Measurements from ENCODE around the gene TENT5D. TPM values are rescaled to one million over a fixed set of nuclear protein-coding genes. Genes with fewer than 3 reads are reported as not detected.
"Not testable (repeated sequence)": the region's sequence is repeated elsewhere in the genome, so short reads cannot be mapped to it uniquely, and the experiment has no call there.

Gene TENT5D
- total RNA-seq (not detected), polyA plus RNA-seq (ENCODE audit: insufficient read depth in 1 of 8, insufficient read length in 8 of 8, low replicate concordance in 1 of 8) (not detected)
- long read RNA-seq, donor 1: 0 reads
- long read RNA-seq, donor 2: 0 reads
- long read RNA-seq, donor 3: 0 reads
- long read RNA-seq, donor 4: 0 reads
- long read RNA-seq, donor 5: 0 reads
- long read RNA-seq, donor 6: 0 reads
- long read RNA-seq, donor 7: 0 reads
- long read RNA-seq, donor 8: 0 reads
- long read RNA-seq, donor 9: 0 reads
- long read RNA-seq, donor 10: 0 reads
- long read RNA-seq, donor 11: 0 reads

- H3K36me3 ChIP-seq (ENCODE audit: control insufficient read depth, insufficient read depth, low read length): no peaks in the 10 kb centered on the region
- H3K9me3 ChIP-seq (replicated peaks; ENCODE audit: control insufficient read depth, low read depth, low read length): no peaks in the 10 kb centered on the region
- no peak within 1 kb of the TSS for H3K4me3 ChIP-seq (ENCODE audit: low read length)
- no peak within 1 kb of the TSS for H3K27ac ChIP-seq (ENCODE audit: low read length)
- no peaks in the 10 kb centered on the region for H3K4me1 ChIP-seq (ENCODE audit: control insufficient read depth, insufficient read depth, low read length)
- no peak for DNase-seq
- H3K27me3 ChIP-seq (ENCODE audit: control insufficient read depth, insufficient read depth, low read length): no peaks in the 10 kb centered on the region
These were observed at the start of gene TENT5D for GRCh38 chrX:80420147-80420546. TSS of gene TENT5D (plus strand) at chrX:80420447. CDS start at chrX:80442540, 22,093 bp downstream.

GRCh38 chrX:80385651-80386050, 34.6 kb upstream of the TENT5D start:
- WGBS (ENCODE audit: insufficient coverage): no CpG with 5 or more reads among the region's 1 CpG
- not testable (repeated sequence) for H3K36me3 ChIP-seq (ENCODE audit: control insufficient read depth, insufficient read depth, low read length); DNase-seq; H3K9me3 ChIP-seq (replicated peaks; ENCODE audit: control insufficient read depth, low read depth, low read length); H3K27me3 ChIP-seq (ENCODE audit: control insufficient read depth, insufficient read depth, low read length); H3K4me3 ChIP-seq (ENCODE audit: low read length); H3K4me1 ChIP-seq (ENCODE audit: control insufficient read depth, insufficient read depth, low read length); H3K27ac ChIP-seq (ENCODE audit: low read length)

- Histone ChIP-seq H3K4me3 (ENCODE audit: low read length) (no peak overlapping the region), H3K9me3 (replicated peaks; ENCODE audit: control insufficient read depth, low read depth, low read length) (no peaks in the 10 kb centered on the region), H3K36me3 (ENCODE audit: control insufficient read depth, insufficient read depth, low read length) (no peaks in the 10 kb centered on the region), H3K27ac (ENCODE audit: low read length) (no peak overlapping the region), H3K27me3 (ENCODE audit: control insufficient read depth, insufficient read depth, low read length) (no peaks in the 10 kb centered on the region), H3K4me1 (ENCODE audit: control insufficient read depth, insufficient read depth, low read length) (no peaks in the 10 kb centered on the region)
- no peak for DNase-seq
- WGBS (ENCODE audit: insufficient coverage): 100% methylated on average over 1 of the region's 1 CpG
These were observed 32.0 kb upstream of the TENT5D start for GRCh38 chrX:80388206-80388605.

GRCh38 chrX:80412042-80412441, 8.2 kb upstream of the TENT5D start:
- WGBS (ENCODE audit: insufficient coverage): 55% methylated on average over 4 of the region's 6 CpGs
- no peak for DNase-seq

GRCh38 chrX:80423000-80423399, 2.8 kb downstream of the TENT5D start:
- Histone ChIP-seq H3K27me3 (ENCODE audit: control insufficient read depth, insufficient read depth, low read length) (no peaks in the 10 kb centered on the region), H3K9me3 (replicated peaks; ENCODE audit: control insufficient read depth, low read depth, low read length) (no peaks in the 10 kb centered on the region), H3K4me1 (ENCODE audit: control insufficient read depth, insufficient read depth, low read length) (no peaks in the 10 kb centered on the region), H3K4me3 (ENCODE audit: low read length) (no peak overlapping the region), H3K36me3 (ENCODE audit: control insufficient read depth, insufficient read depth, low read length) (no peaks in the 10 kb centered on the region), H3K27ac (ENCODE audit: low read length) (no peak overlapping the region)
- no peak for DNase-seq
- WGBS (ENCODE audit: insufficient coverage): 62% methylated on average over 2 of the region's 3 CpGs

More at GRCh38 chrX:80412042-80412441, 8.2 kb upstream of the TENT5D start:
- Histone ChIP-seq H3K27ac (ENCODE audit: low read length) (no peak overlapping the region), H3K27me3 (ENCODE audit: control insufficient read depth, insufficient read depth, low read length) (no peaks in the 10 kb centered on the region), H3K4me1 (ENCODE audit: control insufficient read depth, insufficient read depth, low read length) (no peaks in the 10 kb centered on the region), H3K36me3 (ENCODE audit: control insufficient read depth, insufficient read depth, low read length) (no peaks in the 10 kb centered on the region), H3K4me3 (ENCODE audit: low read length) (no peak overlapping the region), H3K9me3 (replicated peaks; ENCODE audit: control insufficient read depth, low read depth, low read length) (no peaks in the 10 kb centered on the region)

GRCh38 chrX:80423744-80424143, 3.5 kb downstream of the TENT5D start:
- no peak for DNase-seq
- Histone ChIP-seq H3K4me1 (ENCODE audit: control insufficient read depth, insufficient read depth, low read length) (no peaks in the 10 kb centered on the region), H3K4me3 (ENCODE audit: low read length) (no peak overlapping the region), H3K36me3 (ENCODE audit: control insufficient read depth, insufficient read depth, low read length) (no peaks in the 10 kb centered on the region), H3K27me3 (ENCODE audit: control insufficient read depth, insufficient read depth, low read length) (no peaks in the 10 kb centered on the region), H3K9me3 (replicated peaks; ENCODE audit: control insufficient read depth, low read depth, low read length) (no peaks in the 10 kb centered on the region), H3K27ac (ENCODE audit: low read length) (no peak overlapping the region)
- WGBS (ENCODE audit: insufficient coverage): no CpG with 5 or more reads among the region's 2 CpGs

GRCh38 chrX:80430826-80431504, 10.7 kb downstream of the TENT5D start:
- no peaks in the 10 kb centered on the region for H3K27me3 ChIP-seq (ENCODE audit: control insufficient read depth, insufficient read depth, low read length)
- H3K36me3 ChIP-seq (ENCODE audit: control insufficient read depth, insufficient read depth, low read length): no peaks in the 10 kb centered on the region
- no peak overlapping the region for H3K27ac ChIP-seq (ENCODE audit: low read length)
- no CpG with 5 or more reads among the region's 3 CpGs for WGBS (ENCODE audit: insufficient coverage)
- no peaks in the 10 kb centered on the region for H3K4me1 ChIP-seq (ENCODE audit: control insufficient read depth, insufficient read depth, low read length)
- no peak overlapping the region for H3K4me3 ChIP-seq (ENCODE audit: low read length)
- no peak for DNase-seq
- H3K9me3 ChIP-seq (replicated peaks; ENCODE audit: control insufficient read depth, low read depth, low read length): peaks cover 5% of the 10 kb centered on the region

- no peaks in the 10 kb centered on the region for H3K36me3 ChIP-seq (ENCODE audit: control insufficient read depth, insufficient read depth, low read length)
- H3K4me1 ChIP-seq (ENCODE audit: control insufficient read depth, insufficient read depth, low read length): no peaks in the 10 kb centered on the region
- H3K27me3 ChIP-seq (ENCODE audit: control insufficient read depth, insufficient read depth, low read length): no peaks in the 10 kb centered on the region
- H3K9me3 ChIP-seq (replicated peaks; ENCODE audit: control insufficient read depth, low read depth, low read length): peaks cover 5% of the 10 kb centered on the region
- H3K4me3 ChIP-seq (ENCODE audit: low read length): no peak overlapping the region
- H3K27ac ChIP-seq (ENCODE audit: low read length): no peak overlapping the region
- DNase-seq: no peak
These were observed 11.2 kb downstream of the TENT5D start for GRCh38 chrX:80431505-80431832.

- 46% methylated on average over 1 of the region's 3 CpGs for WGBS (ENCODE audit: insufficient coverage)
- Histone ChIP-seq H3K36me3 (ENCODE audit: control insufficient read depth, insufficient read depth, low read length) (no peaks in the 10 kb centered on the region), H3K27ac (ENCODE audit: low read length) (no peak overlapping the region), H3K4me1 (ENCODE audit: control insufficient read depth, insufficient read depth, low read length) (no peaks in the 10 kb centered on the region), H3K4me3 (ENCODE audit: low read length) (no peak overlapping the region), H3K9me3 (replicated peaks; ENCODE audit: control insufficient read depth, low read depth, low read length) (peaks cover 5% of the 10 kb centered on the region), H3K27me3 (ENCODE audit: control insufficient read depth, insufficient read depth, low read length) (no peaks in the 10 kb centered on the region)
- no peak for DNase-seq
These were observed 12.2 kb downstream of the TENT5D start for GRCh38 chrX:80432441-80432840.

GRCh38 chrX:80432863-80433262, 12.6 kb downstream of the TENT5D start:
- no CpG with 5 or more reads among the region's 1 CpG for whole genome bisulfite sequencing (ENCODE audit: insufficient coverage)
- H3K9me3 ChIP-seq (replicated peaks; ENCODE audit: control insufficient read depth, low read depth, low read length): peaks cover 5% of the 10 kb centered on the region
- H3K4me3 ChIP-seq (ENCODE audit: low read length): no peak overlapping the region
- H3K36me3 ChIP-seq (ENCODE audit: control insufficient read depth, insufficient read depth, low read length): no peaks in the 10 kb centered on the region
- no peak overlapping the region for H3K27ac ChIP-seq (ENCODE audit: low read length)
- no peaks in the 10 kb centered on the region for H3K27me3 ChIP-seq (ENCODE audit: control insufficient read depth, insufficient read depth, low read length)
- H3K4me1 ChIP-seq (ENCODE audit: control insufficient read depth, insufficient read depth, low read length): no peaks in the 10 kb centered on the region
- DNase-seq: no peak

Data from muscle of leg (tissue), 16 donors.